ENCODE data around the gene LRRC74A. TPM values are rescaled to one million over a fixed set of nuclear protein-coding genes. Genes with fewer than 3 reads are reported as not detected.

The LRRC74A gene
- total and polyA plus RNA-seq, 4 donors: 4.4 TPM; not detected in 3

- H3K4me3 ChIP-seq (ENCODE audit: low read length in 2 of 2): no peak overlapping the region
- H3K9me3 ChIP-seq (ENCODE audit: control insufficient read depth, low read length): no peaks in the 10 kb centered on the region
- ATAC-seq (ENCODE audit: low FRiP score) (no peak), DNase-seq (no peak)
- 81 to 83% methylated on average over 25 to 29 of the region's 29 CpGs for WGBS, 2 donors
- no peaks in the 10 kb centered on the region for H3K27me3 ChIP-seq (ENCODE audit: control insufficient read depth in 1 of 2, insufficient read depth in 2 of 2, low read length in 1 of 2)
- intact Hi-C loops (cut with DNase I): no loop called here
- H3K4me1 ChIP-seq (ENCODE audit: control insufficient read depth in 1 of 2, insufficient read depth in 2 of 2, low read length in 2 of 2): no peaks in the 10 kb centered on the region
- H3K27ac ChIP-seq (ENCODE audit: low read depth in 1 of 2, low read length in 2 of 2): no peak overlapping the region
- no peaks in the 10 kb centered on the region for H3K36me3 ChIP-seq (ENCODE audit: control insufficient read depth in 1 of 2, insufficient read depth in 2 of 2, low read length in 1 of 2)
These were observed 42.4 kb downstream of the LRRC74A start for GRCh38 chr14:76868454-76869170.

GRCh38 chr14:76870166-76870565, 44.0 kb downstream of the LRRC74A start:
- Histone ChIP-seq H3K4me1 (ENCODE audit: control insufficient read depth in 1 of 2, insufficient read depth in 2 of 2, low read length in 2 of 2) (no peaks in the 10 kb centered on the region), H3K27me3 (ENCODE audit: control insufficient read depth in 1 of 2, insufficient read depth in 2 of 2, low read length in 1 of 2) (no peaks in the 10 kb centered on the region), H3K4me3 (ENCODE audit: low read length in 2 of 2) (no peak overlapping the region), H3K9me3 (ENCODE audit: control insufficient read depth, low read length) (no peaks in the 10 kb centered on the region), H3K36me3 (ENCODE audit: control insufficient read depth in 1 of 2, insufficient read depth in 2 of 2, low read length in 1 of 2) (no peaks in the 10 kb centered on the region), H3K27ac (ENCODE audit: low read depth in 1 of 2, low read length in 2 of 2) (no peak overlapping the region)
- no peak for DNase-seq
- no peak for ATAC-seq (ENCODE audit: low FRiP score)
- 49 to 51% methylated on average over 7 of the region's 7 CpGs for WGBS, 2 donors
- intact Hi-C loops (cut with DNase I): loop anchor here in 1 of 2 donors (5.0 kb wide), 1 partner anchor 447 kb away; no protein-coding TSS in a partner anchor

- intact Hi-C loops (cut with DNase I): loop anchor here in 1 of 2 donors (5.0 kb wide), 1 partner anchor 444 kb away; no protein-coding TSS in a partner anchor
- WGBS, 2 donors: 26 to 27% methylated on average over 12 of the region's 12 CpGs
- ATAC-seq (ENCODE audit: low FRiP score) (peak; percentile 73), DNase-seq (peak; percentile 64 to 83)
- Histone ChIP-seq H3K4me3 (ENCODE audit: low read length in 2 of 2) (no peak overlapping the region), H3K4me1 (ENCODE audit: control insufficient read depth in 1 of 2, insufficient read depth in 2 of 2, low read length in 2 of 2) (no peaks in the 10 kb centered on the region), H3K36me3 (ENCODE audit: control insufficient read depth in 1 of 2, insufficient read depth in 2 of 2, low read length in 1 of 2) (no peaks in the 10 kb centered on the region), H3K9me3 (ENCODE audit: control insufficient read depth, low read length) (no peaks in the 10 kb centered on the region), H3K27me3 (ENCODE audit: control insufficient read depth in 1 of 2, insufficient read depth in 2 of 2, low read length in 1 of 2) (no peaks in the 10 kb centered on the region), H3K27ac (ENCODE audit: low read depth in 1 of 2, low read length in 2 of 2) (no peak overlapping the region)
These were observed 46.7 kb downstream of the LRRC74A start for GRCh38 chr14:76872796-76873432.

GRCh38 chr14:76874734-76875133, 48.5 kb downstream of the LRRC74A start:
- ATAC-seq (ENCODE audit: low FRiP score) (no peak), DNase-seq (no peak)
- H3K4me1 ChIP-seq (ENCODE audit: control insufficient read depth in 1 of 2, insufficient read depth in 2 of 2, low read length in 2 of 2): no peaks in the 10 kb centered on the region
- no peak overlapping the region for H3K4me3 ChIP-seq (ENCODE audit: low read length in 2 of 2)
- H3K27ac ChIP-seq (ENCODE audit: low read depth in 1 of 2, low read length in 2 of 2): no peak overlapping the region
- intact Hi-C loops (cut with DNase I): loop anchor here (1.0 to 5.0 kb wide), 4 partner anchors 38 to 443 kb away; no protein-coding TSS in a partner anchor
- 81 to 85% methylated on average over 8 of the region's 8 CpGs for WGBS, 2 donors
- H3K36me3 ChIP-seq (ENCODE audit: control insufficient read depth in 1 of 2, insufficient read depth in 2 of 2, low read length in 1 of 2): no peaks in the 10 kb centered on the region
- H3K9me3 ChIP-seq (ENCODE audit: control insufficient read depth, low read length): no peaks in the 10 kb centered on the region
- H3K27me3 ChIP-seq (ENCODE audit: control insufficient read depth in 1 of 2, insufficient read depth in 2 of 2, low read length in 1 of 2): no peaks in the 10 kb centered on the region

GRCh38 chr14:76876076-76876475, 49.9 kb downstream of the LRRC74A start:
- Histone ChIP-seq H3K36me3 (ENCODE audit: control insufficient read depth in 1 of 2, insufficient read depth in 2 of 2, low read length in 1 of 2) (no peaks in the 10 kb centered on the region), H3K27ac (ENCODE audit: low read depth in 1 of 2, low read length in 2 of 2) (no peak overlapping the region), H3K27me3 (ENCODE audit: control insufficient read depth in 1 of 2, insufficient read depth in 2 of 2, low read length in 1 of 2) (no peaks in the 10 kb centered on the region), H3K4me3 (ENCODE audit: low read length in 2 of 2) (no peak overlapping the region), H3K4me1 (ENCODE audit: control insufficient read depth in 1 of 2, insufficient read depth in 2 of 2, low read length in 2 of 2) (no peaks in the 10 kb centered on the region), H3K9me3 (ENCODE audit: control insufficient read depth, low read length) (no peaks in the 10 kb centered on the region)
- 59% methylated on average over 3 of the region's 3 CpGs for WGBS, 2 donors
- DNase-seq: peak in 1 of 2 donors; percentile 81
- intact Hi-C loops (cut with DNase I): loop anchor here (1.0 to 5.0 kb wide), 2 partner anchors 36 to 37 kb away; no protein-coding TSS in a partner anchor
- ATAC-seq (ENCODE audit: low FRiP score): peak; percentile 84

GRCh38 chr14:76877871-76878270, 51.7 kb downstream of the LRRC74A start:
- Histone ChIP-seq H3K27me3 (ENCODE audit: control insufficient read depth in 1 of 2, insufficient read depth in 2 of 2, low read length in 1 of 2) (no peaks in the 10 kb centered on the region), H3K36me3 (ENCODE audit: control insufficient read depth in 1 of 2, insufficient read depth in 2 of 2, low read length in 1 of 2) (no peaks in the 10 kb centered on the region), H3K27ac (ENCODE audit: low read depth in 1 of 2, low read length in 2 of 2) (no peak overlapping the region), H3K9me3 (ENCODE audit: control insufficient read depth, low read length) (no peaks in the 10 kb centered on the region), H3K4me3 (ENCODE audit: low read length in 2 of 2) (no peak overlapping the region), H3K4me1 (ENCODE audit: control insufficient read depth in 1 of 2, insufficient read depth in 2 of 2, low read length in 2 of 2) (no peaks in the 10 kb centered on the region)
- intact Hi-C loops (cut with DNase I): loop anchor here in 1 of 2 donors (5.0 kb wide), 1 partner anchor 34 kb away; no protein-coding TSS in a partner anchor
- no peak for ATAC-seq (ENCODE audit: low FRiP score)
- no peak for DNase-seq
- WGBS, 2 donors: 90 to 93% methylated on average over 5 of the region's 5 CpGs

- WGBS, 2 donors: 92 to 93% methylated on average over 4 of the region's 4 CpGs
- no peak for DNase-seq
- H3K36me3 ChIP-seq (ENCODE audit: control insufficient read depth in 1 of 2, insufficient read depth in 2 of 2, low read length in 1 of 2): no peaks in the 10 kb centered on the region
- H3K27me3 ChIP-seq (ENCODE audit: control insufficient read depth in 1 of 2, insufficient read depth in 2 of 2, low read length in 1 of 2): no peaks in the 10 kb centered on the region
- H3K4me3 ChIP-seq (ENCODE audit: low read length in 2 of 2): no peak overlapping the region
- intact Hi-C loops (cut with DNase I): no loop called here
- no peak for ATAC-seq (ENCODE audit: low FRiP score)
- H3K4me1 ChIP-seq (ENCODE audit: control insufficient read depth in 1 of 2, insufficient read depth in 2 of 2, low read length in 2 of 2): no peaks in the 10 kb centered on the region
- H3K27ac ChIP-seq (ENCODE audit: low read depth in 1 of 2, low read length in 2 of 2): no peak overlapping the region
- no peaks in the 10 kb centered on the region for H3K9me3 ChIP-seq (ENCODE audit: control insufficient read depth, low read length)
These were observed 54.2 kb downstream of the LRRC74A start for GRCh38 chr14:76880449-76880848.

- intact Hi-C loops (cut with DNase I): no loop called here
- Histone ChIP-seq H3K4me1 (ENCODE audit: control insufficient read depth in 1 of 2, insufficient read depth in 2 of 2, low read length in 2 of 2) (no peaks in the 10 kb centered on the region), H3K36me3 (ENCODE audit: control insufficient read depth in 1 of 2, insufficient read depth in 2 of 2, low read length in 1 of 2) (no peaks in the 10 kb centered on the region), H3K9me3 (ENCODE audit: control insufficient read depth, low read length) (no peaks in the 10 kb centered on the region), H3K4me3 (ENCODE audit: low read length in 2 of 2) (no peak overlapping the region), H3K27ac (ENCODE audit: low read depth in 1 of 2, low read length in 2 of 2) (no peak overlapping the region), H3K27me3 (ENCODE audit: control insufficient read depth in 1 of 2, insufficient read depth in 2 of 2, low read length in 1 of 2) (no peaks in the 10 kb centered on the region)
- WGBS, 2 donors: 94 to 95% methylated on average over 6 of the region's 6 CpGs
- no peak for DNase-seq
- ATAC-seq (ENCODE audit: low FRiP score): no peak
These were observed 55.1 kb downstream of the LRRC74A start for GRCh38 chr14:76881348-76881747.

GRCh38 chr14:76882651-76883050, 56.4 kb downstream of the LRRC74A start:
- H3K4me3 ChIP-seq (ENCODE audit: low read length in 2 of 2): no peak overlapping the region
- no peaks in the 10 kb centered on the region for H3K36me3 ChIP-seq (ENCODE audit: control insufficient read depth in 1 of 2, insufficient read depth in 2 of 2, low read length in 1 of 2)
- H3K9me3 ChIP-seq (ENCODE audit: control insufficient read depth, low read length): no peaks in the 10 kb centered on the region
- no peak overlapping the region for H3K27ac ChIP-seq (ENCODE audit: low read depth in 1 of 2, low read length in 2 of 2)
- ATAC-seq (ENCODE audit: low FRiP score) (no peak), DNase-seq (no peak)
- H3K4me1 ChIP-seq (ENCODE audit: control insufficient read depth in 1 of 2, insufficient read depth in 2 of 2, low read length in 2 of 2): no peaks in the 10 kb centered on the region
- 49 to 66% methylated on average over 5 of the region's 5 CpGs for WGBS, 2 donors
- H3K27me3 ChIP-seq (ENCODE audit: control insufficient read depth in 1 of 2, insufficient read depth in 2 of 2, low read length in 1 of 2): no peaks in the 10 kb centered on the region
- intact Hi-C loops (cut with DNase I): no loop called here
